Fibroblast of peridontal ligament (primary cell): ENCODE measurements around the gene SH3GL1.
"Not testable (repeated sequence)": the region's sequence is repeated elsewhere in the genome, so short reads cannot be mapped to it uniquely, and the experiment has no call there.

ENCODE experiments used
- DNase-seq: peaks from one replicate; pipeline ENCODE4 v3.0.0-alpha.2; 2010; ENCODE audit errors: extremely low read depth

The SH3GL1 gene

DNA sequence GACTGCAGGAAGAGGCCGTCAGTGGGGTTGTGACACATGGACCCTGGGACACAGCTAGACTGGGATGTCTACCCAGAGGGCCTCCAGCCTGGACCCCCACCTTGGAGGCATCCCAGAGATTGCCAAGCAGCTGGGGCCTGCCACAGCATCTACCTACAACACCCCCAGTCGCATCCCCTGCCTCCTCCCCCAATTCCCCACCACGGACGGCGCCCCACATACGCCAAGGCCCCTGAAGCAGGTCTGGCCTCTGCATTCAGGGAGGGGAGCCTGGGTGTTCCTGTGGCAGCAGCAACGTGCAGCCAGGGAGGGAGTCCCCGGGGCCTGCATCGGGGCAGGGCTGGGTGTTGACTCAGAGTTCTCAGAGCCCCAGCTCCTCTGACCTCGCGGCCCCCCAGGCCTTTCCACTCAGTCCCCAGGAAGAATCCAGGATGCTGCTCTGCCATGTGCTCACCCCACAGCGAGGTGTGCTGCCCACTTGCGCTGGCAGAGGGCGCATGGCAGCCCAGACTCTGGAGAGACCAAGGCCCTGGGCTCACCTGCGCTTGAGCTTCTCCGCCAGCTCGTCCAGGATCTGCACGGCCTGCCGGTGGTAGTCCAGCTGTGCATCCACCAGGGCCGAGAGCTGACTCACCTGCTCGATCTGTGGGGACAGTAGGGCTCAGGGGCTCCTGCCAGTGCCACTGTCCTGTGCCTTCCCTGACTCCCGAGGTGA lies 37.4 kb downstream of the SH3GL1 start:
- no peak for DNase-seq

DNA sequence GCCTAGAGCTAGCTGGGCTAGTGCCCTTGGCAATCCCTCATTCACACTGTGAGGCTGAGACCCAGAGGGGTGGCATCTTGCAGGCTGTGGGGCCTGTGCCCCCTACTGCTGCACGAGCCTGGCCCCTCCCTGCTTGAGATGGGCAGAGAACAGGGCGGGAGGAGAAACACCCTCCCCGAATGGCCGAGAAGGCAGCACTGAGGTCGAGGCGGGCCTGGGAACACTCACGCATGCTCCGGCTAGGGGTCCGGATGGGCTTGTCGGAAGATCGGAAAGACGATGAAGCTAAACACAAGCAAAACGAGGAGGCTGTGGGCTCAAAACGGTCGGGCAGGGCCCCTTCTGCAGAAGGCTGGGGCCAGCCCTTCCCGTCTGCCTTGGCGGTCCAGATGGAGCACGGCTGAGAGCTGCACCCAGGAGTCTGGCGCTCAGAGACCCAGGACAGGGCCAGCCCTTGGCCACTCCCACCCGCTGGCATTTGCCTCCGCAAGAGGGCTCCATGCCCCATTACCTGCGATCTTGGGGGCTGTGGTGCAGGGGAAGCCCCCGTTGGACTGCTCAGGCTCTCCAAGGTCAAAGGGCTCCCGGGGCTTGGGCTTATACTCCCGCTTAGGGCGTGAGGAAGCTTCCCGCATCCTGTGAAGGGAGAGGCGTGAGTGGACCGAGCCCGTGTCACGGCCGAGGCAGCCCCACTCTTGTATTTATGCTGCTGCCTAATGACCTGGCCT lies 38.1 kb downstream of the SH3GL1 start:
- DNase-seq: no peak

DNA sequence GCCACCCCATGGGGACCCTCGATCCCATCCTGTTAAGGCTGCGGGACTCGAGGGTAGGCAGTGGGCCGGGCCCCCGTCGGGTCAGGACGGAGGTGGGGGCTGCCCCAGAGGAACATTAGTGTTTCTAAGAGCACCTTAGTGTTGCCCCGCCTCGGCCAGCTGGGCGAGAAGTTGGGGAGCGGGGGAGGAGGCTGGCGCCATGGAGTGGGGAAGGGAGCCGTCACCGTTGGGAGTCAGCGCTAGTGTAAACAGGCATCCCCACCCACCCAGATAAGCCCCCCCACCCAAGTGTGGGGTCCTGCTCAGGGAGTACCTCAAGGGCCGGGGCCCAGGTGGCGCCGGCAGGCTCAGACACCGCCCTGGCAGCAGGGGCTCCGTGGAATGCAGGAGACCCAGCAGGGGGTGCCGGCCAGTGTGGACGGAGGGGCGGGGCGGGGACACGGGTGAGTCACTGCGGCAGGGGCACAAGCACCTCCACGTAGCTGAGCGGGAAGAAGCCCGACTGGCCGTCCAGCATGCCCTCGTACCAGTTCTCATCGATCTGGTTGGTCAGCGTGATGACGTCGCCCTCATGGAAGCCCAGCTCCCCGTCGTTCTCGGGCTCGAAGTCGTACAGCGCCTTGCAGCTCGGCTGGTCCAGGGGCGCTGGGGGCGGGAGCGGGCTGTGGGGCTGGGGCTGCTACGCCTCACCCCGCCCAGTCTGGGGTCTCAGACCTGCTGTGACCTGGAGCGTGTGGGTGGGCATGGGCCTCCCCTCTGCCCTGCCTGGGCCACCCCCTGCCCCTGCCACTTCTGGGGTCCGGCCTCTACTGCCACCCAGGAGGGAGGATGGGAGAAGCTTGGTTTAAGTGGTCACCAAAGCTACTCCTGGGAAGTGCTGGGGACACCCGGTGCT lies 38.9 kb downstream of the SH3GL1 start:
- DNase-seq: no peak

DNA sequence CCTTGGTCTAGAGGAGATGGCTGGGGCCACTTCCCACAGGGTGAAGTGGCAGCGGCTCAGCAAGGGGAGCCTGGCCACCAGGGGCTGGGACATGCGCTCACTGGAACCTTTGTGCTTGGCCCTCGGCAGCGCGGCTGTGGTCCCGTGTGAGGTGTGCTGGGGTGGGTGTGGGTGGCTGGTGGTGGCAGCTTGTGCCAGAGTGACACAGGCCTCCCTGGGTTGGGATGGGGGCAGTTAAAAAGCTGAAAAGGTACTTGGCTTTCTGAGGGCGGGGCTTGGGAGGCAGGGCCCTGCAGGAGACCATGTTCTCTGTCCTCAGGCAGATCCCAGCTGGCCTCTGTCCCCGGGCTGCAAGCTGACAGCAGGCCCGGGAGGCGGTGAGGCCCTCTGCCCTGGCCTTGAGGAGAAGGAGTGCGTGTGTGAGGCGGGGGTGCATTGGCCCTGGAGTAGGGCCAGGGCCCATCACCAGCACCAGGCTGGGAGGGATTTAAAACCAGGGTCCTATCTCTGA lies 39.7 kb downstream of the SH3GL1 start:
- no peak for DNase-seq

DNA sequence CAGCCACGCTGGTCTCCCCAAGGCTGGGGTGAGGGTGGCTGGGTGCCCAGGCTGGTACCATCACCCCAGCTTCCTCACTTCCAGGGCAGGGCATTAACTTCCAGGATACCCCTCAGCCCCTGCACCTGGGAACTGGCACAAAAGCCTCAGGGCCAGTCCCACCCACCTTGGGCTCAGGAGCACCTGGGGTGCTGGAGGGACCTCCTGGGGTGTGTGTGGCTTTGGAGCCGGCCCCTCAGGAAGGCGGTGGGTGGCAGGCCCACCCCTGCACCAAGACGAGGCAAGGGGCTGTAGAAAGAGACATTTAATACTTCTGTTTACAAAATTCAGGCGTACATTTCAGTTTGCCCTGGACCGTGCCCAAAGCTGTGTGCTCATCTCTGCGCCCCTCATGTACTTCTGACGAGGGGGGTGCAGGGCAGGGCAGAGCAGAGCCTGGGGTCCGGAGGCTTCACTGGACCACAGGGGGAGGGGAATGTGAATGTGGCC lies 40.2 kb downstream of the SH3GL1 start:
- no peak for DNase-seq

DNA sequence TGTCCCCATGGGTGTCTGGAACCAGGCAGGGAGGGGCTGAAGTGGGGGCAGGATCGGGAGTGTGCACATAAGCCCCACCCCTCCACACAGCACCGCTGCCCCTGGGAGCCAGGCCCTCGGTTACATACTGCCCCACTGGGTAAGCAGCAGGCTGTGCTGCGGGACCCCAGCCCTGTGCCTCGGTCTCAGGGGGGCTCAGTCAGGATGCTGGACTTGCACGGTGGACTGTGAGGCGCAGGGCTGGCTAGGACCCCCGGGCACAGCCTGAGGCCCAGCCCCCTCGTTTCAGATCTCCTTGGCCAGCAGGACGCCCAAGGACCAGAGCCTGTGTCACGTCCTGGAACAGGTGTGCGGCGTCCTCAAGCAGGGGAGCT lies 40.7 kb downstream of the SH3GL1 start:
- DNase-seq: no peak

DNA sequence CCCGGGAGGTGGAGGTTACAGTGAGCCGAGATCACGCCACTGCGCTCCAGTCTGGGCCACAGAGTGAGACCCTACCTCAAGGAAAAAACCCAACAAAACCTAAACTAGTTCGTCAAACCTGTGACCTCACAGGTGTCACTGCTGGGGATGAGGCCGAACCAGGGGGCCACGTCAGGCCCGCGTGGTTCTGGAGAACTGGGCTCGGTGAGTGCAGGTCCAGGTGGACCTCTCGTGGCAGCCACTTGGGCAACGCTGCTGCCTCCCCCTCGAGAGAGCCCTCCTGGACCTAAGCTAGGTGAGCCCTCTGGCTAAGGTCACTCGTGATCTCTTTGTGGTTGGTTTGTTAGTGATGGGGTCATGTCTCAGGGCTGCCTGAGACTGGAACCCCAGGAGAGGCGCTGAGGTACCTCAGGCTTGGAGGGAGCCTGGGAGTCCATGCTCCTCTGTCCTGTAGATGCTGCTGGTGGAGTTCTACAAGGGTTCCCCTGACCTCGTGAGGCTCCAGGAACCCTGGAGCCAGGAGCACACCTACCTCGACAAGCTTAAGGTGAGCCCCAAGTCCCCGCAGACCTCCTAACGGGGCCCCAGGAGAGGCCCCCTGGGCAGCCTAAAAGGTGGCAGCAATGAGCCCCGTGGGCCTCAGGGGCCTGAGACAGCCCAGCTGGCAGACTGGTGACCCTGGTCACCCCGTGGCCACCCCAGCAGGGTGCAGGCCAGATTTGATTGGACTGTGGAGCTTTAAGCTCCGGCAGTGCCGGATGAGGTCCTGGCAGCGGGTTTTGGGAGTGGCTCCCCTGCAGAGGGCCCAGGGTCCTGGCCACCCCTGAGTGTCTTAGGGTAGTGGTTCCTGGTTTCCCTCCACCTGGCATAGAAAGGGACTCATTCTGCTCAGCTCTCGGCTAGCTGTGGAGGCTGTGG lies 41.4 kb downstream of the SH3GL1 start:
- DNase-seq: no peak

DNA sequence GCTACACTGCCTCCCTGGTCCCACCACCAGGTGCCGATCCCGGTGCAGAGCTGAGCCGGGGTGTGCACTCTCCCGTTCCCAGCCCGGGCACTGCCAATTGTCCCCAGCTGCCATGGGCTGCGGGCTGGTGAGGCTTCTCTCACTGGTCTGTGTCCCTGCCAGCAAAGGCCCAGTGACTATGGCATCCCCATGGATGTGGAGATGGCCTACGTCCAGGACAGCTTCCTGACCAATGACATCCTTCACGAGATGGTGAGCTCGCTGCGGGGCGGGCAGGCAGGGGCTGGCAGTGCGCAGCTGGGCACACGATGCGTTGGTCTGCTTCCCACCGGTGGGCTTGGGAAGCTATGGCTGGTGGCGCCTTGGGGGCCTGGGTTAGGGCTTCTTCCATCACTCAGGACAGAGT lies 42.4 kb downstream of the SH3GL1 start:
- DNase-seq: no peak

DNA sequence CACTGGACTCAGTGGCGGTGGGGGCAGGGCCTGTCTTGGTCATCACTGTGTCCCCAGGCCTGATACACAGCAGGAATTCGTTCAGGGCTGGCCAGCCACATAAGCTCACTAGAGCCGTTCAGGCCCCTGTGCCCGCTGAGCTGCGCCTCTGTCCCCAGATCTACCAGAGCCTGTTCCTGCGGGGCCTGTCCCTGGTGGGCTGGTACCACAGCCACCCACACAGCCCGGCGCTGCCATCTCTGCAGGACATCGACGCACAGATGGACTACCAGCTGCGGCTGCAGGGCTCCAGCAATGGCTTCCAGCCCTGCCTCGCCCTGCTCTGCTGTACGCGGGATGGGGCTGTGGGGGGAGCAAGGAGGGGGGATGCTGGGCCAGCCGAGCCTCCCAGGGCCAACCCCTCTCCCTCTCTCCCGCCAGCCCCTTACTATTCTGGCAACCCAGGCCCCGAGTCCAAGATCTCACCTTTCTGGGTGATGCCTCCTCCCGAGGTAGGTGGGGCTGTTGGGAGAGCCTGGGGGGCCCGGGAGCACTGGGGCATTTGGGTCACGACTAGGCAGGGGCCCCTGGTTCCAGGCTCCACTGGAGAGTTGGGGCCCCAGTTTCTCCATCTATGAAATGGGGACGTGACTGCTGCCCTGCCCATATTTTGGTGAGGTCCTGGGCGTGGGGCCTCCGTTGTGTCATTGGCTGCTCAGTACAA lies 43.1 kb downstream of the SH3GL1 start:
- DNase-seq: no peak

DNA sequence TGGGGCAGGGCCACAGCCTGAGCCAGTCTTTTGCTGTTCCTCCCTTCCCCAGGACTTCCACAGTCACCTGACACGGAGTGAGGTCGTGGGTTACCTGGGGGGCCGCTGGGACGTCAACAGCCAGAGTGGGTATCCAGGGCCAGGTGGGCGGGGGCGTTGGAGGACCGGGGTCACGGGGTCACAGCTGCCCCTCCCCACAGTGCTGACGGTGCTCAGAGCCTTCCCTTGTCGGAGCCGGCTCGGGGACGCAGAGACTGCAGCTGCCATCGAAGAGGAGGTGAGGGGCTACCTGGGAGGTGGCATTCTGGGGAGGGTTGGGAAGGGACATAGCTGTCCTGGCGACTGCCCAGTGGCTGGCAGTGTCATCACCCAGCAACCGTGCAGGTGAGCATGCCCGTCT lies 45.5 kb downstream of the SH3GL1 start:
- no peak for DNase-seq

DNA sequence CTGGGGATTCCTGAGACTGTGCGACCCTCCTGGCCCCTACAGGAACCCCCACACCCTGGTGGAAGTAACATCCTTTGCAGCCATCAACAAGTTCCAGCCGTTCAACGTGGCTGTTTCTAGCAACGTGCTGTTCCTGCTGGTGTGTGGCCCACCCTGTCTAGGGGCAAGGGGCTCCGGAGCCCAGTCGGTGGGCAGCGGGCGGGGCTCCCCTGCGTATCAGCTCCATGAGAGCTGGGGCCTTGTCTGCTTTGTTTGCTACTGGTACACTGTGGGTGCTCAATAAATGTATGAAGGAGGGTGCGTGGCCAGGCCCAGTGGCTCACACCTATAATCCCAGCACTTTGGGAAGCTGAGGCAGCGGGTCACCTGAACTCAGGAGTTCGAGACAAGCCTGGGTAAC lies 46.1 kb downstream of the SH3GL1 start:
- no peak for DNase-seq

DNA sequence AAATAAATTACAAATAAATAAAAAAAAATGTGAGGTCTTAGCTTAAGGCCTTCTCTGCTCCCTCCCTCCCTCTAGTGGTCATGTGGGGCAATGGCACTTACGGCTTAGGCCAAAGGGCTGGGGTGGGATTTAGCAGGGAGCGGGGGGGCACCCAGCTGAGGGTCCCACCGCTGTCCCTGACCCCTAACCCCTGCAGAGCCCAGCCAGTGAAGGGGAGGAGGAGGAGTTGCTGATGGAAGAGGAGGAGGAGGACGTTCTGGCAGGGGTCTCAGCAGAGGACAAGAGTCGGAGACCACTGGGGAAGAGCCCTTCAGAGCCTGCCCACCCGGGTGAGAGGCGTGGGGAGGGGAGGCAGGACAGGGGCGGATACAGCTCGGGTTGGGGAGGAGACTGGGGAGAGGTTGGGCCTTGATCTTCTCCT lies 47.6 kb downstream of the SH3GL1 start:
- DNase-seq: peak; percentile 71

DNA sequence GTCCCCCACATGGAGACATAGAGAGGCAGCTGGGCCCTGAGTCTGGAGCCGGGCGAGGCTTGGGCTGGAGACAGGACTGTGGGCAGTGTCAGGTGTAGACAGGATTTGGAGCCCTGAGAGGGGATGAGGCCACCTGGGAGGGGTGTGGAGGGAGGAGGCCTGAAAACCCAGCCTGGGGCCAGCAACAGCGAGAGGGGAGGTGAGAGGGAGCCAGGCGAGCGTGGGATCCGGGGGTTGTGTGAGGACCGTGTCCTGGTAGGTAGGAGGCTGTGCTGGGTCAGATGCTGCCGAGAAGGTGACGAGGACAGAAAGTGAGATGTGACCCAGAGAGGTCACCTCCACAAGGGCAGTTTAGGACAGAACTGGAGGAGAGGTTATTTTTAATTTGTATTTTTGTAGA lies 49.6 kb downstream of the SH3GL1 start:
- DNase-seq: no peak

DNA sequence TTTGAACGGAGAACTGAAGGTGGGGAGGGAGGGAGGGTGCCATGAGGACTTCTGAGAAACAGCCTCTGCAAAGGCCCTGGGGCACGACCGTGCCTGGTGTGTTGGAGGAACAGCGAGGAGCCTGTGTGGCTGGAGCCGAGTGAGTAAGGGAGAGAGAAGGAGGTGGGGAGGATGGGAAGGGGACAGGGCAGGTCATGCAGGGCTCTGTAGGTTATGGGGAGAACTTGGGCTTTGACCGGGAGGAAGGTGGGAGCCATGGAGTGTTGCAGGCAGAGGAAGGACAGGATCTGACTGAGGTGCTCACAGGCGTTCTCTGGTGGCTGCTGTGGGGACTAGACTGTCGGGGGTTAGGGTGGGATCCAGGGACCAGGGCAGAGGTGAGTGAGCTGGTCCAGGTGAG lies 50.2 kb downstream of the SH3GL1 start:
- DNase-seq: no peak

DNA sequence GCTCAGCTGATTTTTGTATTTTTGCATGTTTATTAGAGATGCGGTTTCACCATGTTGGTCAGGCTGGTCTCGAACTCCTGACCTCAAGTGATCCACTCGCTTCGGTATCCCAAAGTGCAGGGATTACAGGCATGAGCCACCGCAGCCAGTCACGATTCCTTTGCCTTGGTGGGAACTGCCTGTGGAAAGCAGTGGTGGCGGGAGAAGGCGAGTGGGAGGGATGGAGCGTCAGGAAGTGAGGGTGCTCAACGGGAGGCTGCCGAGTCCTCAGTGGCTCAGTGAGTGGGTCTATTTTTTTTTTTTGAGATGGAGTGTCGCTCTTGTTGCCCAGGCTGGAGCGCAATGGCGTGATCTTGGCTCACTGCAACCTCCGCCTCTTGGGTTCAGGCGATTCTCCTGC lies 51.1 kb downstream of the SH3GL1 start:
- not testable (repeated sequence) for DNase-seq

DNA sequence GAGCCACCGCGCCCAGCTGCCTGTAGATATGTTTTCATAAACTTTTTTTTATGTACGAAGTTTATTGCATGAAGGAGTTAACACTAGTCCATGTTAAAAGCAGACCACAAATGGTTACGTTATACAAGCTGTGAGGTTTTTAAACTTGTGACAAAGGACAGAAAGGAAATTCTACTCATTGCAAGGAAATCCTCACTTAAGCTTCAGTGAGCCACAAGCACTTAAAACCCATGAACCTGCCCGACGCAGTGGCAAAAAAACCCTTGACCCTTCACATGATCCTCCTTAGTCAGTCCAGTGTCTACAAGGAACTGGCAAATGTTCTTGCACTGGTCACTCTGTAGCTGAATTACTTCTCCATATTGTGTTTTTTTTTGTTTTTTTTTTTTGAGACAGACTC lies 52.8 kb downstream of the SH3GL1 start:
- DNase-seq: no peak

DNA sequence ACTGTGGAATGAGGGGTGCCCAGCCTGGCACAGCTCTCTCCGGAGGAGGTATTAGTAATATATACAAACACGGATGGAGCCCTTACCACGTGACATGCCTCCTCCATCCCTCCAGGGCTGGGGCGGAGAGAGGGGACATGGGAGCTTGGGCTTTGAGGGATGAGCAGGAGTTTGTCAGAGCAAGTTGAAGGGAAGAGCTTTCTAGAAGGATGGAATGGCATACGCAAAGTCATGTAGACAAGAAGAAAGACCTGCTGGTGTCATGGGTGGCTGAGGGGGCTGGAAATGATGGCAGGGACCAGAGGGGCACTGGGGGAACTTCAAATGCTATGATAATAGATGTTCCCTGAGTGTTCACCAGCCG lies 54.3 kb downstream of the SH3GL1 start:
- no peak for DNase-seq

DNA sequence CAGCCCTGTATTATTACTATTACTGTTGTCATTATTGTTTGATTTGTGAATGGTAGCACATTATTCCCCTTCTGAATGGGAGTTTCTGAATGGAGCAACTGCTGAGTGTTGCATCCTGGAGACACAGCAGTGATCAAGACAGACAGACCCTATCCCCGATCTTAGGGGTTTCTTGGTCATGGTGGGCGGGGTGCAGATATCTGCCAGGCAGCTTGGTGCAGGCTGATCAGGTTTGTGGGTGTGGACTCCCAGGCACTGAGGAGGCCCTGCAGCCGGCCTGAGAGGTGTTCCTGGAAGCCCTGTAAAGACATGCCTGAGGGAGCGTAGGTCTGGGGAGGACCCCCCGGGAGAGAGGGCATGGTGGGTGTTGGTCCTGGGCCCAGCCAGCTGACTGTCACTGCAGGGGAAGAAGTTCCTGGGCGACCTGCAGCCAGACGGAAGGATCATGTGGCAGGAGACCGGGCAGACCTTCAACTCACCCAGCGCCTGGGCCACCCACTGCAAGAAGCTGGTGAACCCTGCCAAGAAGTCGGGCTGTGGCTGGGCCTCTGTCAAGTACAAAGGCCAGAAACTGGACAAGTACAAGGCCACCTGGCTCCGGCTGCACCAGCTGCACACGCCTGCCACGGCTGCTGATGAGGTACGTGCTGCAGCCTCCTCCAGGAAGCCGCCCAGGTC lies 54.9 kb downstream of the SH3GL1 start:
- DNase-seq: no peak

DNA sequence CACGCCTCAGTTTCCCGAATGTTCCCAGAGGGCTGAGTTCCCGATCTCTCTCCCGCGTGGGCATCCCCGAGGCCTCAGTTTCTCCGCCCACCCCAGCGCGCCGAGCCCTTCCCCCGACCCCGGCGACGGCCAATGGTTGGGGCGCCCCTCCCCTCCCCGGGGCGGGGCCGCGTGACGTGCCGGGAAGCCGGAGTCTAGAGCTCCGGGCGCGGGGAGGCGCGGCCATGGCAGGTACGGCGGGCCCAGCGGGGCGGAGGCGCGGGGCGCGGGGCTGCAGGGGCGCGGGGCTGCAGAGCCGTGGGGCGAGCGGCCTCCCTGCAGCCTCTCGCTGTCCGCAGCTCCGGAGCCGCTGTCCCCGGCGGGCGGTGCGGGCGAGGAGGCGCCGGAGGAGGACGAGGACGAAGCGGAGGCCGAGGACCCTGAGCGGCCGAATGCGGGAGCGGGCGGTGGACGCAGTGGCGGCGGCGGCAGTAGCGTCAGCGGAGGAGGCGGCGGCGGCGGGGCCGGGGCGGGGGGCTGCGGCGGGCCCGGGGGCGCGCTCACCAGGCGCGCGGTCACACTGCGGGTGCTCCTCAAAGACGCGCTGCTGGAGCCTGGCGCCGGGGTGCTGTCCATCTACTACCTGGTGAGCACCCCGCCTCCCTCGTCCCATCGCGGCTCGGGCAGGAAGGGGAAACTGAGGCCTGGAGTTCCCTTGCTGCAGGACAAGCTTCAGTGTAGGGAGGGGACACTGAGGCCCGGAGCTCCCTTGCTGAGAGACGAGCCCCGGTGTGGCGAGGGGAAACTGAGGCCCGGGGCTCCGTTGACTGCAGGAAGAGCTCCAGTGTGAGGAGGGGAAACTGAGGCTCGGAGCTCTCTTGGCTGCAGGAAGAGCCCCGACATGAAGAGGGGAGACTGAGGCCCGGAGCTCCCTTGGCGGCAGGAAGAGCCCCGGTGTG lies 56.7 kb downstream of the SH3GL1 start, which contains the start of gene MPND:
Gene MPND (plus strand): TSS at position 193 of the 938 bp plus-strand sequence. CDS start 32 bp downstream, at position 225.
- DNase-seq: peak; percentile 60
